GM18909 (cell line): ENCODE results near the gene ZP4.

Experiments used
- ATAC-seq: cut with Tn5 transposase; IDR thresholded peaks from one replicate; pipeline ENCODE4 v1.9.1; 2021; ENCODE audit warnings: mild to moderate bottlenecking; ENCODE audit not compliant: unreplicated experiment, poor library complexity

Gene ZP4

GRCh38 chr1:237890822-237891221 lies at the start of gene ZP4:
Gene ZP4, minus strand, starts transcription at chr1:237890922. Its CDS starts 287 bp downstream, at chr1:237890635.
- no peak for ATAC-seq

- ATAC-seq = no peak
Observed at GRCh38 chr1:237938553-237938952, 47.8 kb upstream of the ZP4 start.

GRCh38 chr1:237938068-237938467 lies 47.3 kb upstream of the ZP4 start:
- ATAC-seq = no peak

GRCh38 chr1:237932816-237933215 lies 42.1 kb upstream of the ZP4 start:
- no peak for ATAC-seq

GRCh38 chr1:237931581-237931980 lies 40.9 kb upstream of the ZP4 start:
- no peak for ATAC-seq

GRCh38 chr1:237927198-237927597 lies 36.5 kb upstream of the ZP4 start:
- ATAC-seq = no peak

GRCh38 chr1:237921306-237921705 lies 30.6 kb upstream of the ZP4 start:
- no peak for ATAC-seq

GRCh38 chr1:237913345-237913744 lies 22.6 kb upstream of the ZP4 start:
- no peak for ATAC-seq

- no peak for ATAC-seq
Observed at GRCh38 chr1:237911911-237912310, 21.2 kb upstream of the ZP4 start.

GRCh38 chr1:237910834-237911233 lies 20.1 kb upstream of the ZP4 start:
- no peak for ATAC-seq

GRCh38 chr1:237903961-237904360 lies 13.2 kb upstream of the ZP4 start:
- ATAC-seq = no peak

GRCh38 chr1:237902960-237903743 lies 12.4 kb upstream of the ZP4 start:
- no peak for ATAC-seq

- peak; percentile 62 for ATAC-seq
Observed at GRCh38 chr1:237901299-237901934, 10.7 kb upstream of the ZP4 start.

- no peak for ATAC-seq
Observed at GRCh38 chr1:237895630-237896029, 4.9 kb upstream of the ZP4 start.

- ATAC-seq = no peak
Observed at GRCh38 chr1:237894131-237894530, 3.4 kb upstream of the ZP4 start.

GRCh38 chr1:237891979-237892378 lies 1.3 kb upstream of the ZP4 start:
- ATAC-seq = no peak

- ATAC-seq = no peak
Observed at GRCh38 chr1:237891266-237891665, 544 bp upstream of the ZP4 start.

- ATAC-seq = no peak
Observed at GRCh38 chr1:237890416-237890815, 306 bp downstream of the ZP4 start.

GRCh38 chr1:237888143-237888542 lies 2.6 kb downstream of the ZP4 start:
- ATAC-seq = no peak

- no peak for ATAC-seq
Observed at GRCh38 chr1:237887542-237887941, 3.2 kb downstream of the ZP4 start.

GRCh38 chr1:237884237-237884636 lies 6.5 kb downstream of the ZP4 start:
- ATAC-seq = no peak

GRCh38 chr1:237879195-237879594 lies 11.5 kb downstream of the ZP4 start:
- no peak for ATAC-seq
